Glutamatergic neuron (in vitro differentiated cells): Measurements from ENCODE around the gene ATP9A. TPM values are rescaled to one million over a fixed set of nuclear protein-coding genes. Genes with fewer than 3 reads are reported as not detected.

ENCODE experiments used
- DNase-seq: peaks from one replicate; pipeline ENCODE4 v3.0.0; 2022
- H3K27ac Mint-ChIP-seq: one replicate; pipeline ENCODE4 v1.8.0; 2020; ENCODE audit warnings: mild to moderate bottlenecking, mixed read lengths, inconsistent platforms; ENCODE audit not compliant: unreplicated experiment
- H3K27me3 Mint-ChIP-seq: one replicate; pipeline ENCODE4 v1.8.0; 2020; ENCODE audit warnings: mild to moderate bottlenecking, moderate library complexity, mixed read lengths, inconsistent platforms; ENCODE audit not compliant: unreplicated experiment
- H3K36me3 Mint-ChIP-seq: one replicate; pipeline ENCODE4 v1.8.0; 2020; ENCODE audit warnings: mild to moderate bottlenecking, mixed read lengths, inconsistent platforms; ENCODE audit not compliant: unreplicated experiment
- H3K4me1 Mint-ChIP-seq: one replicate; pipeline ENCODE4 v1.8.0; 2020; ENCODE audit warnings: mild to moderate bottlenecking, low read depth, mixed read lengths, inconsistent platforms; ENCODE audit not compliant: unreplicated experiment
- H3K4me3 Mint-ChIP-seq: one replicate; pipeline ENCODE4 v1.8.0; 2020; ENCODE audit warnings: mild to moderate bottlenecking, mixed read lengths, inconsistent platforms; ENCODE audit not compliant: unreplicated experiment
- H3K9me3 Mint-ChIP-seq: one replicate; pipeline ENCODE4 v1.8.0; 2020; ENCODE audit warnings: mild to moderate bottlenecking, moderate library complexity, mixed read lengths, inconsistent platforms; ENCODE audit not compliant: unreplicated experiment
- CTCF ChIP-seq: fragments of 200-600 bp; sonication (generic); IDR thresholded peaks from one replicate; pipeline ENCODE4 v1.5.0; 2021; ENCODE audit not compliant: partially characterized antibody, unreplicated experiment
- total RNA-seq: library from RNA; stranded (reverse); fragmentation: NEBNext Ultra II Directional; extraction: Animal tissue kit (Norgen Biotek cat#: 25700); gene quantifications from one replicate; pipeline ENCODE4 v1.2.1, GENCODE V29; 2021; ENCODE audit not compliant: unreplicated experiment

ATP9A gene
- total RNA-seq, 1 donor from 2014 or later: 66.1 TPM

DNA sequence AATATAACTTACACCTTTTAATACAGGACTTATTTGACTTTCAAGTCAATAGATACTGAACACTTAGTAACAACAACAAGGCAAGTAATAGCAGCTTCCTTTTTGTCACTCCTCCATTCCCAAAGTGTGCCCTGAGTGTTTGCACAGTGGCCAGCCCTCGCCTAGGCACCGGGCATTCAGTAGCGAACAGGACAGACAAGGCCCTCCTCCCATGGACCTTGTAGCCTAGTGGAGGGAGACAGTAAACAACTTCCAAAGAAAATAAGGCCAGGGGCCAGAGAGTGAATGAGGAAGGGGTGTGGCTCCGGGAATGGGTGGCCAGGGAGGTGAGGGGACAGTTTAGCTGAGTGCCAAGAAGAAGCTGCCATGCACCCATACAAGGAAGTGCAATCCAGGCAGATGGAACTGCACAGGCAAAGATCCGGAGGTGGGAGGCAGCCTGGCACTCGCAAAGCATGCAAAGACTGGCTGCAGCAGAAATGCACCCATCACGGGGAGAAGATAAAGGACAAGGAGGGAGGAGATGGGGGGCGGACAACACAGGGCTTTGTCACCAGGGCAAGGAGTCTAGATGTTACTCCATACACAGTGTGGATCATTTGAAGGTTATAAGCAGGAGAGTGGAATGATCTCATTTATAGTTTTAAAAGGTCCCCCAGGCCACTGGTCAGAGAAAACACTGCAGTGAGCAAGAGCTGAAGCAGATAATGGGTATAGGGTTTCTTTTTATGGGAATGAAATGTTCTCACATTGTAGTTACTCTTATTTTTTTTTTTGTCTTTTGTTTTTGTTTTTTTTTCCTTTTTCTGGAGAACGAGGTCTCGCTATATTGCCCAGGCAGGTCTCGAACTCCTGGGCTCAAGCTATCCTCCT lies 32.2 kb downstream of the ATP9A start:
- DNase-seq: no peak
- H3K27ac Mint-ChIP-seq: no peak overlapping the region
- TF ChIP-seq CTCF: no peak
- H3K36me3 Mint-ChIP-seq: no peaks in the 10 kb centered on the region
- H3K4me1 Mint-ChIP-seq: peaks cover 12% of the 10 kb centered on the region
- H3K9me3 Mint-ChIP-seq: no peaks in the 10 kb centered on the region
- H3K27me3 Mint-ChIP-seq: no peaks in the 10 kb centered on the region
- H3K4me3 Mint-ChIP-seq: no peak overlapping the region

DNA sequence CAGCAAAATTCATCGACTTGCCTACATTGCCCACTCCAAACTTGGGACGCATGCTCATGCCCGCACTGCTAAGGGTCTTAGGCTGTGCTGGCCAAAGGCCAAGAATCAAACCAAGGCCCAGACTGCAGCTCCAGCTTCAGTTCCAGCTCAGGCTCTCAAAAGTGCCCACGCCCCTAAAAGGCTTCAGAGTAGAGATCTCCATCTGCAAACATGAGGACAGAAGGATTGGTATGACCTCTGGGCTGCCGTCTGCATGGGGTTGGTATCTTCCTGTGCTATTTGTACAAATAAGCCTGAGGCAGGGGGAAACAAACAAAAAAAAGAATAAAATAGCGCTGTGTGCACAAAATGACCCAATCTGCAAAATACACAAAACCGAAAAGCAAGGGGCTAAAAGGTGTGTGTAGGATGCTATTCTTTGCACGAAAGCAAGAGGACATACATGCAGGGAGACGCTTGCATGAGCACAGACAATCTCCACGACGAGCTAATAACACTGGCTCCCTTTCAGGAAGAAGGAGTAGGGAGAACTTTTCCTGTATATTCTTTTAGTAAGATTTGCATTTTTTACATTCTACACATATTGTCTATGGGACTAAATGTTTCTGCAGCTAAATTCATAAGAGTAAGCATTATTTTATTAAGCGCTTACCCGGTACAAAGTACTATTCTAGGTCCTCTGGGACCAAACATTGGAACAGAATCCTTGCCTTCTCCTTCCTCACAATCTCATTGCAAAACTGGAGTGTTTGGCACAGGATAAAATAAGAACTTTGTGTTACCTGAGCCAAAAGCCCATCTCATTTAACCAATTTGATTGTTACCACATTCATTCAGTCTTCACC lies 33.1 kb downstream of the ATP9A start:
- H3K27ac Mint-ChIP-seq: no peak overlapping the region
- no peak for DNase-seq
- no peak for TF ChIP-seq CTCF
- H3K4me1 Mint-ChIP-seq: peaks cover 12% of the 10 kb centered on the region
- H3K4me3 Mint-ChIP-seq: no peak overlapping the region
- H3K36me3 Mint-ChIP-seq: no peaks in the 10 kb centered on the region
- H3K9me3 Mint-ChIP-seq: no peaks in the 10 kb centered on the region
- no peaks in the 10 kb centered on the region for H3K27me3 Mint-ChIP-seq

DNA sequence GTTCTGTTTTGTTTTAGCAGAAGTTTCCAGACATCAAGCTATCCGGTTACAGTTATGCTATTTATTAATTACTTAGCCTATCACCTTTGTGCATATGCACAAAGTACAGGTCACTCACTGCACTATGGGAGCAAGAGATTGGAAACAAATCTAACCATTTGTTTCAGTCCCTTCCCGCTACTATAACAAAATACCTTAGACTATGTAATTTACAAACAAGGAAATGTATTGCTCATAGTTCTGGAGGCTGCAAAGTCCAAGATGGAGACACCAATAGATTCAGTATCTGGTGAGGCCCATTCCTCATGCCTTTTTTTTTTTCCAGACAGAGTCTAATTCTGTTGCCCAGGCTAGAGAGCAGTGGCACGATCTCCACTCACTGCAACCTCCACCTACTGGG lies 35.1 kb downstream of the ATP9A start:
- peaks cover under 1% of the 10 kb centered on the region for H3K27me3 Mint-ChIP-seq
- no peak for DNase-seq
- H3K9me3 Mint-ChIP-seq: no peaks in the 10 kb centered on the region
- no peak overlapping the region for H3K27ac Mint-ChIP-seq
- no peak for TF ChIP-seq CTCF
- H3K4me3 Mint-ChIP-seq: no peak overlapping the region
- no peaks in the 10 kb centered on the region for H3K36me3 Mint-ChIP-seq
- H3K4me1 Mint-ChIP-seq: peaks cover 12% of the 10 kb centered on the region

- H3K4me1 Mint-ChIP-seq: peaks cover 12% of the 10 kb centered on the region
- peak overlapping the region; percentile 60 for H3K27ac Mint-ChIP-seq
- no peak overlapping the region for H3K4me3 Mint-ChIP-seq
- no peaks in the 10 kb centered on the region for H3K9me3 Mint-ChIP-seq
- no peak for TF ChIP-seq CTCF
- H3K27me3 Mint-ChIP-seq: peaks cover 2% of the 10 kb centered on the region
- no peak for DNase-seq
- H3K36me3 Mint-ChIP-seq: no peaks in the 10 kb centered on the region
Measured at GRCh38 chr20:51732096-51732791, 35.9 kb downstream of the ATP9A start.
